K562 (cell line): ENCODE results near the gene DLGAP1. TPM values are rescaled to one million over a fixed set of nuclear protein-coding genes. Genes with fewer than 3 reads are reported as not detected.
A peak's percentile ranks its signal among the peaks of the same experiment; 100 is the strongest.

Experiments used
- ATF1 ChIP-seq, 2 experiments: fragments of 450-650 bp in 1 of 2; IDR thresholded peaks; 2 replicates each; pipeline ENCODE4 v1.6.1; 2016; ENCODE audit warnings: missing compliant biosample characterization in 1 of 2, missing genetic modification characterization in 1 of 2
- CBFA2T2 ChIP-seq: fragments of 450-650 bp; conservative IDR thresholded peaks from 2 replicates; pipeline ENCODE4 v1.6.1; 2017; ENCODE audit warnings: mild to moderate bottlenecking
- CBFB ChIP-seq: sonication (generic); formaldehyde crosslinking; IDR thresholded peaks from 2 replicates; pipeline ENCODE4 v1.4.0; 2020; ENCODE audit warnings: mild to moderate bottlenecking, missing genetic modification reagents
- CEBPG ChIP-seq, 3 experiments: fragments of 200-800 bp in 1 of 3; sonication (Bioruptor generic) in 1 of 3; sonication (generic) in 1 of 3; formaldehyde crosslinking in 1 of 3; IDR thresholded peaks in 2 of 3; conservative IDR thresholded peaks in 1 of 3; 2 replicates each; pipeline versions ENCODE4 v1.6.1 to v1.8.0; 2016 to 2022; ENCODE audit warnings: missing compliant biosample characterization in 2 of 3, missing genetic modification characterization in 2 of 3, mild to moderate bottlenecking in 1 of 3, missing genetic modification reagents in 1 of 3
- CREB5 ChIP-seq: fragments of 250-450 bp; sonication (Bioruptor Pico); IDR thresholded peaks from 2 replicates; pipeline ENCODE4 v1.5.0; 2020; ENCODE audit warnings: mild to moderate bottlenecking
- CSDE1 ChIP-seq, 2 experiments: fragments of 450-650 bp; IDR thresholded peaks; 2 replicates each; pipeline ENCODE4 v1.6.1; 2016; ENCODE audit warnings: mild to moderate bottlenecking in 1 of 2
- FOS ChIP-seq: IDR thresholded peaks from 3 replicates; pipeline ENCODE4 v1.6.1; 2011; ENCODE audit not compliant: insufficient read length; ENCODE audit errors: extremely low read depth
- KAT2B ChIP-seq: IDR thresholded peaks from one replicate; pipeline ENCODE4 v1.6.1; 2012; ENCODE audit warnings: low read depth, mild to moderate bottlenecking, control low read depth, inconsistent platforms, low read length, moderate library complexity
- MBD1 ChIP-seq: fragments of 250-450 bp; sonication (Bioruptor Pico); IDR thresholded peaks from 2 replicates; pipeline ENCODE4 v1.8.0; 2022; ENCODE audit warnings: inconsistent platforms
- MIER1 ChIP-seq: fragments of 450-650 bp; IDR thresholded peaks from 2 replicates; pipeline ENCODE4 v1.6.1; 2016; ENCODE audit warnings: antibody characterized with exemption, mild to moderate bottlenecking, low read depth
- NR2C2 ChIP-seq, 2 experiments: fragments of 200-800 bp in 1 of 2; sonication (Bioruptor generic) in 1 of 2; sonication (generic) in 1 of 2; formaldehyde crosslinking in 1 of 2; IDR thresholded peaks; 2 replicates each; pipeline versions ENCODE4 v1.6.1 to v1.8.0; 2016 to 2022; ENCODE audit warnings: mild to moderate bottlenecking in 1 of 2, missing compliant biosample characterization in 1 of 2, missing genetic modification characterization in 1 of 2, missing genetic modification reagents in 1 of 2
- PCBP2 ChIP-seq: fragments of 200-400 bp; formaldehyde crosslinking; IDR thresholded peaks from 2 replicates; pipeline ENCODE4 v1.6.1; 2018; ENCODE audit warnings: low read length, low read depth, mild to moderate bottlenecking, moderate library complexity; ENCODE audit not compliant: poor library complexity, severe bottlenecking
- PHF21A ChIP-seq: fragments of 450-650 bp; IDR thresholded peaks from 2 replicates; pipeline ENCODE4 v1.6.1; 2017; ENCODE audit warnings: low read depth, borderline replicate concordance
- PML ChIP-seq: IDR thresholded peaks from 2 replicates; pipeline ENCODE4 v1.6.1; 2012; ENCODE audit warnings: low read length, inconsistent platforms
- POLR2B ChIP-seq: fragments of 450-650 bp; IDR thresholded peaks from 2 replicates; pipeline ENCODE4 v1.6.1; 2018; ENCODE audit warnings: low read depth; ENCODE audit not compliant: partially characterized antibody
- POU5F1 ChIP-seq: fragments of 150-350 bp; IDR thresholded peaks from 2 replicates; pipeline ENCODE4 v1.6.1; 2014; ENCODE audit warnings: borderline replicate concordance, low read length, low read depth, mild to moderate bottlenecking; ENCODE audit not compliant: partially characterized antibody
- RB1 ChIP-seq: fragments of 450-650 bp; IDR thresholded peaks from 2 replicates; pipeline ENCODE4 v1.6.1; 2017; ENCODE audit warnings: low read depth, mild to moderate bottlenecking
- SMAD1 ChIP-seq: fragments of 150-350 bp; IDR thresholded peaks from 2 replicates; pipeline ENCODE4 v1.6.1; 2014; ENCODE audit warnings: low read length, low read depth; ENCODE audit not compliant: partially characterized antibody
- TBP ChIP-seq: optimal IDR thresholded peaks from 2 replicates; pipeline ENCODE3; 2011; ENCODE audit warnings: low read depth, low read length, improper control_type of control experiment
- TCF7 ChIP-seq: sonication (generic); IDR thresholded peaks from 2 replicates; pipeline ENCODE4 v1.6.1; 2016; ENCODE audit warnings: antibody characterized with exemption, borderline replicate concordance
- ZC3H8 ChIP-seq: fragments of 450-650 bp; IDR thresholded peaks from 2 replicates; pipeline ENCODE4 v1.6.1; 2017
- ZKSCAN1 ChIP-seq: fragments of 150-350 bp; IDR thresholded peaks from 2 replicates; pipeline ENCODE4 v1.6.1; 2016; ENCODE audit warnings: low read depth, low read length
- ZNF124 ChIP-seq: sonication (generic); formaldehyde crosslinking; IDR thresholded peaks from 2 replicates; pipeline ENCODE4 v1.8.1; 2022; ENCODE audit warnings: missing genetic modification reagents
- ZNF512 ChIP-seq: IDR thresholded peaks from 2 replicates; pipeline ENCODE4 v1.6.1; 2016; ENCODE audit warnings: missing genetic modification characterization, missing compliant biosample characterization
- ZNF668 ChIP-seq: fragments of 250-450 bp; sonication (Bioruptor Pico); IDR thresholded peaks from 2 replicates; pipeline ENCODE4 v1.8.0; 2022; ENCODE audit warnings: mild to moderate bottlenecking, inconsistent platforms
- ZNF785 ChIP-seq: fragments of 250-450 bp; sonication (Bioruptor Pico); IDR thresholded peaks from 2 replicates; pipeline ENCODE4 v1.4.0; 2020; ENCODE audit warnings: mild to moderate bottlenecking
- polyA plus RNA-seq, 8 experiments: library from polyadenylated mRNA; depleted of rRNA in 4 of 8; stranded (reverse) in 5 of 8; unstranded in 3 of 8; fragments of >200 nt; fragmentation: Nextera tagmentation in 2 of 8; fragmentation: Illumina TruSeq in 1 of 8; extraction: Ambion mirVana in 2 of 8; extraction: Trizol in 1 of 8; gene quantifications; 2 replicates each; pipeline versions ENCODE4 v1.2.1 to v1.2.3, GENCODE V29; 2011 to 2014; ENCODE audit warnings: inconsistent platforms in 1 of 8, missing spikeins in 1 of 8
- total RNA-seq, 7 experiments: library from RNA; depleted of rRNA in 6 of 7; stranded (reverse); fragments of >200 nt in 6 of 7; fragmentation: Illumina TruSeq in 2 of 7; extraction: Trizol in 2 of 7; gene quantifications; 2 replicates each; pipeline versions ENCODE4 v1.2.1 to v1.2.3, GENCODE V29; 2011 to 2021; ENCODE audit warnings: low replicate concordance in 1 of 7

DLGAP1 gene
- total and polyA plus RNA-seq, 9 of the 15 experiments (the other 6 are each of a cell fraction or from before 2014, with no cell fraction given): 0.04 to 0.22 (median 0.08) TPM

GRCh38 chr18:3584897-3585460 is 870.1 kb downstream of the DLGAP1 start (continued):
- TF ChIP-seq MBD1 (CRISPR knock-in tag) (no peak), PCBP2 (no peak), MIER1 (no peak), CEBPG (CRISPR knock-in tag; IDR thresholded peaks at IDR 0.05) (no peak), CEBPG (tag; conservative IDR thresholded peaks at IDR 0.05 in 1 of 2, IDR thresholded peaks at IDR 0.05 in 1 of 2) (no peak), CBFB (no peak), FOS (no peak), PHF21A (no peak), TCF7 (no peak), CSDE1 (IDR thresholded peaks at IDR 0.05) (no peak), ZNF124 (CRISPR knock-in tag) (no peak), POU5F1 (no peak), KAT2B (no peak), ZNF785 (CRISPR knock-in tag) (no peak), RB1 (no peak), ATF1 (CRISPR knock-in tag; IDR thresholded peaks at IDR 0.05) (no peak), ATF1 (tag; IDR thresholded peaks at IDR 0.05) (no peak), CBFA2T2 (no peak; the same call in 1 of the 2 replicates), TBP (no peak), POLR2B (no peak), ZKSCAN1 (no peak), SMAD1 (no peak), ZC3H8 (no peak), CREB5 (CRISPR knock-in tag) (no peak), NR2C2 (CRISPR knock-in tag; IDR thresholded peaks at IDR 0.05) (peak; percentile 40; the same call in 1 of the 2 replicates), NR2C2 (tag; IDR thresholded peaks at IDR 0.05) (no peak; the same call in 1 of the 2 replicates), ZNF668 (CRISPR knock-in tag) (no peak), PML (peak; percentile 55; the same call in 1 of the 2 replicates), ZNF512 (tag) (no peak)
